NCI-H1417 (cell line): ENCODE data around the gene ARAF.
"Not testable (repeated sequence)": the region's sequence is repeated elsewhere in the genome, so short reads cannot be mapped to it uniquely, and the experiment has no call there.

Experiments used
- DNase-seq, 3 experiments: peaks; one replicate each; lab custom pipeline; 2025; lab: John Stamatoyannopoulos, UW

ARAF gene

DNA sequence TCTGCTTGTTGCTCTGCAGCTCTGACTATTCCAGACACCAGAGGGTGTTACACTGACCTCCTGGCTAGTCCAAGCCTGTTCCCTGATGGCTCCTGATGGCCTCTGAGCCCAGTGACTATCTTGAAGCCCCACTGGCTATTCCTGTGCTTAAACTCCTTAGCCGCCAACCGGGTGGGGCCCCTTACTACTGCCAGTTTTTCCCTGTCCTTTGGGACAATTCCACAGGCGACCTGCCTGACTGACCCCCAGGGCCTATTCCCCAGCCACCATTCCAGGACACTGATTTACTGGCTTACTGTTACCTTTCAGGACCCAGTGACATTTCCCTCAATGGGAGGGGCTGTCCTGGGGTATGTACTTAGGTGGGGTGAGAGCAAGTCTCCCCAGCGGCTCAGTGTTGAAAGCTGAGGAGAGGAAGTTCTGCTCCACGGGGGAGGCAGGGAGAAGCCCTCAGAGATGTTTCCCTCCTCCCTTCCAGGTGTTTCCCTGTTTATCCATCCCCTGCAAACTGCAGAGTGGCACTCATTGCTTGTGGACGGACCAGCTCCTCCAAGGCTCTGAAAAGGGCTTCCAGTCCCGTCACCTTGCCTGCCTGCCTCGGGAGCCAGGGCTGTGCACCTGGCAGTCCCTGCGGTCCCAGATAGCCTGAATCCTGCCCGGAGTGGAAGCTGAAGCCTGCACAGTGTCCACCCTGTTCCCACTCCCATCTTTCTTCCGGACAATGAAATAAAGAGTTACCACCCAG, 25.2 kb downstream of the ARAF start:
- no peak for DNase-seq

DNA sequence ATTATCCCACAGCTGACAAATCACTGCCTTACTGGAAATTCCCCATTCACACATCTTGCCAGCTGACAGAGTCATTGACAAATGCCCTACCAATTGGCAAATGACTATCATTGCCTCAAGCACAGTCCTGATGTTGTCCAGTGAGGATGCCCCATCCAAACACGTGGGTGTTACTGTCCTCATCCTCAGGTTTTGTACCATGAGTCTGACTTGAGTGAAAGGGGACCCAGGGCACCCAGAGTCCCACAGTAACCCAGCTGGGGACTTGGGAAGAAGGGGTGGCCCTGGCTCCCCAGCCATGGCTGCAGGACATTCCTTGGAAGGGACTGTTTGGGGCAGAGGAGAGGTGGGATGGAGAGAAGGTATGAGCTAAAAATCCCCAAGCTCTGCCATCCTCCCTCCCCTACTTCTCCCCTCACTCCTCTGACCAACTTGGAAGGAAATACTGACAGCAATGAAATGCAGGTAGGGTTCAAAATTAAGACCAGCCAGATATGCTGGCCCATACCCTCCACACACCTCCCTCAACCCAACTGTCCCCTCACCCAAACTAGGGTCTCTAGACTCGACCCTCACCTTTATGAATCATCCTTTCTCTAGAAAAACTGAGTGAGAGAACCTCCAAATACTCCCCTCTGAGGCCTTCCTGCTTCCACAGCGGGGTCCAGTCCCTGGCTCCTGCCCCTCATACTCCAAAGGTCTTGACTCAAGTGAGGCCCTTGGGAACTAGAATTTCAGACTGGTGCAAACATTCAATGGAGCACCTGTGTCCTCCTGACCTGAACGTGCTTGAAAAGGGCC, 26.3 kb downstream of the ARAF start:
- DNase-seq: no peak

GRCh38 chrX:47587906-47588735, 27.1 kb downstream of the ARAF start:
- no peak for DNase-seq

DNA sequence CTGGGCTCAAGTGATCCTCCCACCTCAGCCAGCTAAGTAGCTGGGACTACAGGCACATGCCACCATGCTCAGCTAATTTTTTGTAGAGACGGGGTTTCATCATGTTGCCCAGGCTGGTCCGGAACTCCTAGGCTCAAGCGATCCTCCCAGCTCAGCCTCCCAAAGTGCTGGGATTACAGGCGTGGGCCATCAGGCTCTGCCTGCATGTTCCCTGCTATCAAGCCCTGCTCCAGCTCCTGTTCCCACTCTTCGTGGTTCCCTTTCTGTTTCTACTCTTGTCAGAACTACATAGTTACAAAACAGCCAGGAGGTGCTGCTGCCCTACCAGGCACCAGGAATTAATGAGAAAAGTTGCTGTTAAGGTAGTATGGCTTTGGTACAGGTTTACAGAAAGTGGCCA, 30.0 kb downstream of the ARAF start:
- DNase-seq: no peak

- DNase-seq: no peak
Observed at GRCh38 chrX:47593522-47593921, 32.5 kb downstream of the ARAF start.

- DNase-seq: no peak
Observed at GRCh38 chrX:47595716-47596251, 34.8 kb downstream of the ARAF start.

DNA sequence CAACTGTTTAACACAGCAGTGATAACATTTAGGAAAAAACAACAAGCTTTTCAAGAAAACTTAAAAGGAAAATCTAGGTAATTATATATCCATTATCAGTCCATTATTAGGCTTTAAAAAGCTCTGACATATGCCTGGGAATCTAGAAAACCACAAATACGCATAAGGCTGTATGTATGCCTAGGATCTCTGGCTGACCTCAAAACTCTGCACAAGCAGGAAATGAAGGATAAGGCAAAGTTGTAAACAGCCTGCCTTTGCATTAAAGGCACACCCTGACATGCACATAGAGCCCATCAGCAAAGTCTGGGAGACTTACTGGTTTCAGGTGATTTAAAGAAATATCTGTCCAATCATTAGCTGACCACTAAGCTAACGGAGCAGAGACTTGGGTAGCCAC, 35.3 kb downstream of the ARAF start:
- DNase-seq: no peak

DNA sequence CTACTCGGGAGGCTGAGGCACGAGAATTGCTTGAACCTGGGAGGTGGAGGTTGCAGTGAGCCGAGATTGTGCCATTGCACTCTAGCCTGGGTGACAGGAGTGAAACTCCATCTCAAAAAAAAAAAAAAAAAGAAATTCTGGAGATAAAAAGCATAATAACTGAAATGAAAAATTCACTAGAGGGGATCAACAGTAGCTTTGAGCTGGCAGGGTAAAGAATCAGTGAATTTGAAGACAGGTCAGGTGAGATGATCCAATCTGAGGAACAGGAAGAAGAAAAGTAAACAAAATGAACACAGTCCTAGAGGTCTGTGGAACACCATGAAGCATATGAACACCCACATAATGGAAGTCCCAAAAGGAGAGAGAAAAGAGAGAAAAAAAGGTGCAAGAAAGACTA, 36.2 kb downstream of the ARAF start:
- no peak for DNase-seq

- DNase-seq: not testable (repeated sequence)
Observed at GRCh38 chrX:47603125-47603524, 42.1 kb downstream of the ARAF start.

DNA sequence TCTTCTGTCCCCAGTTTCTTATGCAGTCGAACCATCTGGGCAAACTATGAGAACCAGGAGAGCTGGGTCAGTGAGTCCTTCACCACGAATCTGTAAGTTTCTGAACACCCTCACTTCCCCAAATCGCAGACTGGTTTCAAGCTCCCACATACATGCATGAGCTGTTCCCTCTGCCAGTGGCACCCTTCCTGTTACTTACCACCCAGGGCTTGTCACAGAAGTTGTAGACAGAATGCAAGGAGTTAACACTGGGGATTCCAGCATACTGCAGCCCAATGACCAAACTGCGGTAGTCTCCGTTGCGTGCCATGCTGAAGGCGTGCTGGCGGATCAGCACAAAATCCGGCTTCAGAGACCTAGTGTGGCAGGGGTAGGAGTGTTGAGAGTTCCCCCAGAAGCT, 44.0 kb downstream of the ARAF start:
- no peak for DNase-seq

DNA sequence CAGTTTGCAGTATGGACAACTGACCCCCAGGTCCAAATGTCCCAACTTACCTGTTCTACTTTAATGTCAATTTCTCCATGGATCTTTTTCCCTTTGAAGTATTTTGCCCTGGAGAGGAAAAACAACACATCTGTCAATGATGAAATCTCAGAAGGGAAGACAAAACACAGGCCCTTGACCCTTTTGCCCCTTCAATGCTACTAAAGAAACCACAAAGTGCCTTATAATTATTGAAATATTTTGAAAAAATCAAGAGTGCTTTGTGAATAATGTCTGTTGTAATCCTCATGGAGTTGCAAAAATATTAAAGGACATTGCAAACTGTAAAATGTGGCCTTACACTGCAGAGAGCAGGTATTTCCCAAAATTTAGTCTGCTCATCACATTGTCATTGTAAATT, 46.1 kb downstream of the ARAF start:
- no peak for DNase-seq

- DNase-seq: no peak
Observed at GRCh38 chrX:47608130-47608810, 47.3 kb downstream of the ARAF start.

GRCh38 chrX:47610511-47610910, 49.5 kb downstream of the ARAF start:
- no peak for DNase-seq

DNA sequence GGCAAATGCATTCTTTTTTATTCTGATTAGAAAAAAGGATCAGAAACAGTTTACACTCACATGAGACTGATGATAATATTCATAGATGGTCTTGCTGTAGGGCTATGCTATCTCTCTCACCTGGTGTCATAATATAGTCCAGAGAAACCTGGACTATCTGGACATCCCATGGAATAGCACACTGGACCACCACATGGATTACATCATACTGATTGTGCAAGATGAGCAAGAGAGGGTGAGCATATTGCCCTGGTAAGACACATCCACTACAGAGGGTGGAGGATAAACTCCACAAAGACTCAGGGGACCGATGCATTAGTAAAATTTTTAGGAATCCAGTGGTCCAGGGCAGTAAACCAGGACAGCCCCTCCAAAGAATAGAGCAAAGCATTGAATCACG, 50.5 kb downstream of the ARAF start:
- no peak for DNase-seq

- no peak for DNase-seq
Observed at GRCh38 chrX:47611926-47612325, 50.9 kb downstream of the ARAF start.

- DNase-seq: no peak
Observed at GRCh38 chrX:47612418-47612817, 51.4 kb downstream of the ARAF start.

DNA sequence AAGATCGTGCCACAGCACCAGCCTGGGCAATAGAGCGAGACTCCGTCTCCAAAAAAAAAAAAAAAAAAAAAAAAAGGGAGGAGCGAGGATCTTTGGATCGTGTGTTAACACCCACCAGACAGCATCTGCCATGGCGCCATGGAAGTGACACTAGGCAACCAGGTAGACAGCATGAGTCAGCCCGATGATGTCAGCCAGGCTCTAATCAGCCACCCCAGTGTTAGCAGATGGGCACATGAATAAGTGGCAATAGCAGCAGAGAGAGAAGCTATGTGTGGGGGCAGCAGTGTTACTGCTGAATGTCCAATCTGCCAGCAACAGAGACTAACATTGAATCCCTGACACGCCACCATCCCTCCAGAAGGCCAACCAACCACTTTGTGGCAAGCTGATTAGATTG, 52.1 kb downstream of the ARAF start:
- no peak for DNase-seq

GRCh38 chrX:47614618-47615017, 53.6 kb downstream of the ARAF start:
- no peak for DNase-seq

- peak in 2 of 3 experiments; percentile 38 to 57 for DNase-seq
Observed at GRCh38 chrX:47618923-47619485, 58.0 kb downstream of the ARAF start.

- DNase-seq: peak; percentile 67 to 93 (median 90)
Observed at GRCh38 chrX:47619486-47620302, 58.7 kb downstream of the ARAF start, which contains the start of gene SYN1. Gene SYN1, minus strand, starts transcription at chrX:47619857. Its CDS starts 129 bp downstream, at chrX:47619728.
